A673 (cell line): ENCODE results near the gene CBFA2T3. TPM values are rescaled to one million over a fixed set of nuclear protein-coding genes. Genes with fewer than 3 reads are reported as not detected.

Experiments
- BruUV-seq: library from RNA; stranded (reverse); fragments of 400-500 nt; replicated peaks from 2 replicates; lab custom pipeline; 2021; lab: Mats Ljungman, UMichigan
- CTCF ChIA-PET: fragments of 300-600 bp; sonication (Branson Sonifier 250); formaldehyde crosslinking; loops from one replicate; lab custom pipeline; 2022; ENCODE audit warnings: antibody characterized with exemption; lab: Charles Lee
- POLR2A ChIA-PET: fragments of 300-600 bp; sonication (Branson Sonifier 250); formaldehyde crosslinking; loops from one replicate; lab custom pipeline; 2022; ENCODE audit warnings: antibody characterized with exemption; ENCODE audit not compliant: low non-redundant PET; lab: Charles Lee
- DNase-seq: peaks from one replicate; pipeline ENCODE4 v3.0.0-alpha.2; 2015; ENCODE audit warnings: low spot score
- H3K27ac ChIP-seq: fragments of 200-600 bp; sonication (generic); 2 replicates; pipeline ENCODE4 v1.5.1; 2016; ENCODE audit warnings: mixed run types, low read depth, mild to moderate bottlenecking, mixed read lengths, antibody characterized with exemption, low read length; ENCODE audit not compliant: poor library complexity, severe bottlenecking
- H3K27me3 ChIP-seq: fragments of 200-600 bp; sonication (generic); replicated peaks from 2 replicates; pipeline ENCODE4 v1.6.1; 2017; ENCODE audit warnings: mixed run types, low read depth, mild to moderate bottlenecking, mixed read lengths, antibody characterized with exemption, low read length; ENCODE audit not compliant: insufficient read depth, poor library complexity
- H3K36me3 ChIP-seq: fragments of 200-600 bp; sonication (generic); 2 replicates; pipeline ENCODE4 v1.6.1; 2016; ENCODE audit warnings: mixed run types, mild to moderate bottlenecking, mixed read lengths, antibody characterized with exemption, low read length; ENCODE audit not compliant: insufficient read depth, poor library complexity, severe bottlenecking
- H3K4me1 ChIP-seq: fragments of 200-600 bp; sonication (generic); 2 replicates; pipeline ENCODE4 v1.6.1; 2017; ENCODE audit warnings: mixed run types, mild to moderate bottlenecking, mixed read lengths, antibody characterized with exemption, low read length; ENCODE audit not compliant: insufficient read depth, poor library complexity, severe bottlenecking
- H3K4me3 ChIP-seq: fragments of 200-600 bp; sonication (generic); 2 replicates; pipeline ENCODE4 v1.5.1; 2016; ENCODE audit warnings: low read depth, mixed run types, mild to moderate bottlenecking, mixed read lengths, low read length; ENCODE audit not compliant: poor library complexity, severe bottlenecking
- H3K9me3 ChIP-seq: fragments of 200-600 bp; sonication (generic); 2 replicates; pipeline ENCODE4 v1.6.1; 2016; ENCODE audit warnings: mixed run types, low read depth, mild to moderate bottlenecking, mixed read lengths, antibody characterized with exemption, low read length; ENCODE audit not compliant: poor library complexity, severe bottlenecking
- EZH2 ChIP-seq: fragments of 200-600 bp; sonication (generic); IDR thresholded peaks from 2 replicates; pipeline ENCODE4 v1.6.1; 2017; ENCODE audit warnings: borderline replicate concordance, low read depth, mild to moderate bottlenecking, mixed read lengths, antibody characterized with exemption, low read length; ENCODE audit not compliant: poor library complexity, severe bottlenecking
- intact Hi-C: fragments of 100-400 bp; cut with micrococcal nuclease; formaldehyde crosslinking; loops from one replicate; pipeline ENCODE4 v1.10.0; 2022; ENCODE audit not compliant: unreplicated experiment
- total RNA-seq: library from RNA; stranded (reverse); gene quantifications from 2 replicates; pipeline ENCODE4 v1.2.3, GENCODE V29; 2021
- TF ChIP-seq, protein P1 (sequence below): fragments of 300-800, 200-600 bp; sonication (generic); conservative IDR thresholded peaks from 2 replicates; pipeline ENCODE4 v1.5.1; 2017; ENCODE audit warnings: low read depth, mild to moderate bottlenecking, antibody characterized with exemption, low read length, moderate library complexity, mixed read lengths

Gene CBFA2T3
- total RNA-seq, 1 experiment from 2014 or later, result 1.7 TPM

DNA sequence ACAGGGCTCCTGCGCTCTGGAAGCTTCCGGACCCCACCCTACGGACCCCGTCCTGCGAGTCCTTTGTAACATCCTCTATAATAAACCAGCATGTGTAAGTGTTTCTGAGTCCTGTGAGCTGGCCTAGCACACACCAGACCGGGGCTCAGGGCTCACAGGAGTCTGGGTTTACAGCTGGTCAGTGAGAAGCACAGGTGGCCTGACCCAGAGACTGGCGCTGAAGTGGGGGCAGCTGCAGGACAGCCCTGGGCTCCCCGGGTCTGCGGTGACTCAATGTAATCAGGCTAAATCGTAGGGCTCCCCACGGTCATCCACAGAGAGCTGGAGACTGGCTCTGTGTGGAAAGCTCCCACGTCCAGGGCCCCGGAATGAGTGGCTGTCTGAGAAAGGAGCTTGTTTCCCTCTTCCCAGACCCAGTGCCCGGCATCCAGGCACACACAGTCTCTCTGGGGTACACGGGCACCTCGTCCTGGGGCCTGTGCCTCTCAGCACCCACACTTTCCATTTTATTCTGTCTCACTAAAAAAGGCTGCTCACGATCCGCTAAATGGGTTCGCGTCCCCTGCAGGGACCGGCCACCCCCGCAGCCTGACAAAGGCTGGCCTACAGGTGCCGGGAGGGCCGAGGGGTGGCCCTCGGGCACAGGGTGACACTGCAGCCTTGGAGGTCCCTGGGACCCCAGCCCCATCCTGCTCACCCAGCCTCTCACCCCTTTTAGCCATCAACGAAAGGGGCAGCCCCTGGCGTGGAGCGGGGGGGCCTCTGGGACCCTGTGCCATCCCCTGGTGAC is 18.9 kb upstream of the CBFA2T3 start:
- TF ChIP-seq EZH2, result no peak
- TF ChIP-seq, protein P1, sequence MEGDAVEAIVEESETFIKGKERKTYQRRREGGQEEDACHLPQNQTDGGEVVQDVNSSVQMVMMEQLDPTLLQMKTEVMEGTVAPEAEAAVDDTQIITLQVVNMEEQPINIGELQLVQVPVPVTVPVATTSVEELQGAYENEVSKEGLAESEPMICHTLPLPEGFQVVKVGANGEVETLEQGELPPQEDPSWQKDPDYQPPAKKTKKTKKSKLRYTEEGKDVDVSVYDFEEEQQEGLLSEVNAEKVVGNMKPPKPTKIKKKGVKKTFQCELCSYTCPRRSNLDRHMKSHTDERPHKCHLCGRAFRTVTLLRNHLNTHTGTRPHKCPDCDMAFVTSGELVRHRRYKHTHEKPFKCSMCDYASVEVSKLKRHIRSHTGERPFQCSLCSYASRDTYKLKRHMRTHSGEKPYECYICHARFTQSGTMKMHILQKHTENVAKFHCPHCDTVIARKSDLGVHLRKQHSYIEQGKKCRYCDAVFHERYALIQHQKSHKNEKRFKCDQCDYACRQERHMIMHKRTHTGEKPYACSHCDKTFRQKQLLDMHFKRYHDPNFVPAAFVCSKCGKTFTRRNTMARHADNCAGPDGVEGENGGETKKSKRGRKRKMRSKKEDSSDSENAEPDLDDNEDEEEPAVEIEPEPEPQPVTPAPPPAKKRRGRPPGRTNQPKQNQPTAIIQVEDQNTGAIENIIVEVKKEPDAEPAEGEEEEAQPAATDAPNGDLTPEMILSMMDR, result no peak
- no peak for DNase-seq
- H3K27ac ChIP-seq, result no peak overlapping the region
- peaks cover 21% of the 10 kb centered on the region for H3K9me3 ChIP-seq
- no peaks in the 10 kb centered on the region for H3K36me3 ChIP-seq
- no peaks in the 10 kb centered on the region for H3K27me3 ChIP-seq
- intact Hi-C loops, result no loop called here
- peaks cover 4% of the 10 kb centered on the region for H3K4me1 ChIP-seq
- ChIA-PET POLR2A (no interaction called here), CTCF (no interaction called here)
- H3K4me3 ChIP-seq, result no peak overlapping the region
- BruUV-seq, result no TSS peak

DNA sequence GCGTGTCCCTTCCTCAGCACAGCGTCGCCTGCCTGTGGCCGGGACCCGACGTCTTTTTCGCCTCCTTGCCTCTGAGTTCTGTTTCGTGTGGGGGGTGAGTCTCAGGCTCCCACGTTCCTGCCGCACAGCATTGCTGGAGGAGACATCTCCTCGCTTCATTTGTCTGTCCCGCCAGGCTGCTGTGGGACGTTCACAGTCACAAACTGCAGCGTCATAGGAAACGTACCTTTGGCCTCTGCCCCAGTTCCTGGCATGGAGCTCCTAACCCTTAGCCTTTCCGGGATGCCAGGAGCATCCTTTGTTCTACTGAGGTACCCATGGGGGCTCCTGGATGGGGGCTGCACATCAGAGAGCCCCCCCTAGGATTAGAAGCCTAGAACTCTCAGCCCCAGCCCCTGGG is 18.2 kb upstream of the CBFA2T3 start:
- H3K4me3 ChIP-seq, result no peak overlapping the region
- CTCF ChIA-PET, result no interaction called here
- intact Hi-C loops, result no loop called here
- no peak overlapping the region for H3K27ac ChIP-seq
- no peak for DNase-seq
- no peaks in the 10 kb centered on the region for H3K36me3 ChIP-seq
- no TSS peak for BruUV-seq
- H3K4me1 ChIP-seq, result peaks cover 4% of the 10 kb centered on the region
- POLR2A ChIA-PET, result no interaction called here
- H3K27me3 ChIP-seq, result no peaks in the 10 kb centered on the region
- no peak for TF ChIP-seq EZH2
- TF ChIP-seq, protein P1, result no peak
- H3K9me3 ChIP-seq, result peaks cover 21% of the 10 kb centered on the region

- no peaks in the 10 kb centered on the region for H3K36me3 ChIP-seq
- TF ChIP-seq EZH2, result no peak
- TF ChIP-seq, protein P1, result no peak
- H3K4me1 ChIP-seq, result peaks cover 4% of the 10 kb centered on the region
- CTCF ChIA-PET, result no interaction called here
- no peak overlapping the region for H3K4me3 ChIP-seq
- no peak for DNase-seq
- H3K27me3 ChIP-seq, result no peaks in the 10 kb centered on the region
- peaks cover 21% of the 10 kb centered on the region for H3K9me3 ChIP-seq
- H3K27ac ChIP-seq, result no peak overlapping the region
- intact Hi-C loops, result no loop called here
- POLR2A ChIA-PET, result no interaction called here
- BruUV-seq, result no TSS peak
Measured at GRCh38 chr16:88994695-88995094, 17.7 kb upstream of the CBFA2T3 start.
